GM23248 (cell line): ENCODE data around the gene OR5C1.

ENCODE experiments used
- EZH2 ChIP-seq: fragments of 200-600 bp; sonication (generic); IDR thresholded peaks from 2 replicates; pipeline ENCODE4 v1.6.1; 2018; ENCODE audit warnings: antibody characterized with exemption, mild to moderate bottlenecking; ENCODE audit not compliant: insufficient read depth, poor library complexity, severe bottlenecking
- EZH2phosphoT487 ChIP-seq: fragments of 200-600 bp; sonication (generic); IDR thresholded peaks from 2 replicates; pipeline ENCODE4 v1.6.1; 2018; ENCODE audit warnings: antibody characterized with exemption, moderate library complexity, mild to moderate bottlenecking, low read depth; ENCODE audit not compliant: insufficient read depth

- no peak for TF ChIP-seq EZH2
- TF ChIP-seq EZH2phosphoT487: no peak
These were observed 21.7 kb downstream of the OR5C1 start for GRCh38 chr9:122810306-122810946.
